ENCODE results near the gene ADAMTS2. TPM values are rescaled to one million over a fixed set of nuclear protein-coding genes. Genes with fewer than 3 reads are reported as not detected.

Gene ADAMTS2
- total and polyA plus RNA-seq, 2 experiments from 2014 or later, result 62.0 to 132 TPM

DNA sequence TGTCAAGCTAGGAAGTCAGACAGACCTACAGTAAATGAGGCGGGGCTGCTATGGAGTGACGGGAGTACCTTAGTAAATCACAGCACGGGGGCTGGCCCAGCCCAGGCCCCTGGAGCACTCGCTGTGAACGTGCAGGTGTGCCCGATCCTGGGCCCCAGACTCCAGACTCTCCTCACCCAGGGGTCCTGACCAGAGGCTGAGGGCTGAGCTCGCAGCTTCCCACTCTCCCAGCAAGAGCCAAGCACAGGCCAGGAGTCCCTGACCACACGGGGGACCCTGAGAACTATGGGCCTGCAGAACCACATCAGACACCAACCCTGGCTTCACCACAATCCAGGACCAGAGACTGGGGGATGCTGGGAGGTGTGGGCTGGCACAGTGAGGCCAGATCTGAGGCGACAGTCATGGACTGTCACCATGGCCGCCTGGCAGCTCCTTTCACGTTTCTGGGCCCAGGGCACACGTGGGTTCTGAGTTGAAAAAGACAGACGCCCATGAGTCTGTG lies 73.4 kb downstream of the ADAMTS2 start:
- Histone ChIP-seq H3F3A (ENCODE audit: insufficient read depth) (peaks cover 48% of the 10 kb centered on the region), H3K4me3 (no peak overlapping the region), H3K79me2 (ENCODE audit: insufficient read depth) (peaks cover 78% of the 10 kb centered on the region), H3K9me3 (ENCODE audit: low read depth) (no peaks in the 10 kb centered on the region), H3K4me2 (ENCODE audit: unreplicated experiment) (no peak overlapping the region), H3K4me1 (ENCODE audit: insufficient read depth) (peaks cover 72% of the 10 kb centered on the region), H3K9me2 (ENCODE audit: insufficient read depth) (no peaks in the 10 kb centered on the region), H3K9ac (peak overlapping the region; percentile 95), H3K36me3 (ENCODE audit: low read depth) (no peaks in the 10 kb centered on the region), H3K27ac (peak overlapping the region; percentile 100; the same call in 1 of the 2 replicates), H3K27me3 (replicated peaks; ENCODE audit: insufficient read depth) (no peaks in the 10 kb centered on the region), H4K20me1 (ENCODE audit: insufficient read depth) (no peaks in the 10 kb centered on the region), H2AFZ (no peak overlapping the region)
- WGBS, 2 experiments (ENCODE audit: low coverage in 1 of 2, low lambda C conversion rate in 2 of 2, missing lambda C conversion rate in 2 of 2), result 62 to 66% methylated on average over 13 of the region's 13 CpGs
- no peak for DNase-seq
- in situ Hi-C loops (cut with MboI), result no loop called here
- no peak for TF ChIP-seq EZH2 (IDR thresholded peaks at IDR 0.05; ENCODE audit: insufficient read depth, poor library complexity, severe bottlenecking)
- TF ChIP-seq EZH2phosphoT487 (IDR thresholded peaks at IDR 0.05; ENCODE audit: insufficient read depth, low read depth), result no peak

DNA sequence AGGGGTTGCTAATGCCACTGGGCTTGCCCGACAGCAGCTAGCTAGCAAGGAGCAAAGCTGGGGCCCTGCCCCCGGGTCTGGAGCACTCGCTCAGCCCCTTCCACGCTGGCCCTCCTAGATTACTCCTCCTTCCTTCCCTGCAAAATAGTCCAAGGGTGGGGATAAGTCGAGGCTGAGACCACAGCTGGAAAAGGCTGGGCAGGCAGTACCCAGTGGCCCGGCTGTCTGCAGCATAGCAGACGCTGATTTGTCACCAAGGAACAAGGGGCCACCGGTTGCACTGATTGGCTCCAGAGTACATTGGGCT lies 73.9 kb downstream of the ADAMTS2 start:
- Histone ChIP-seq H4K20me1 (ENCODE audit: insufficient read depth) (no peaks in the 10 kb centered on the region), H2AFZ (peak overlapping the region; percentile 4; the same call in 1 of the 2 replicates), H3K27ac (peak overlapping the region; percentile 100), H3K4me1 (ENCODE audit: insufficient read depth) (peaks cover 72% of the 10 kb centered on the region), H3K9me2 (ENCODE audit: insufficient read depth) (no peaks in the 10 kb centered on the region), H3K79me2 (ENCODE audit: insufficient read depth) (peaks cover 73% of the 10 kb centered on the region), H3K9me3 (ENCODE audit: low read depth) (no peaks in the 10 kb centered on the region), H3K9ac (peak overlapping the region; percentile 95), H3K36me3 (ENCODE audit: low read depth) (no peaks in the 10 kb centered on the region), H3K4me2 (ENCODE audit: unreplicated experiment) (peak overlapping the region; percentile 63), H3K27me3 (replicated peaks; ENCODE audit: insufficient read depth) (no peaks in the 10 kb centered on the region), H3F3A (ENCODE audit: insufficient read depth) (peaks cover 48% of the 10 kb centered on the region), H3K4me3 (no peak overlapping the region)
- TF ChIP-seq EZH2 (IDR thresholded peaks at IDR 0.05; ENCODE audit: insufficient read depth, poor library complexity, severe bottlenecking) (no peak), EZH2phosphoT487 (IDR thresholded peaks at IDR 0.05; ENCODE audit: insufficient read depth, low read depth) (no peak)
- 21 to 31% methylated on average over 8 of the region's 8 CpGs for WGBS, 2 experiments (ENCODE audit: low coverage in 1 of 2, low lambda C conversion rate in 2 of 2, missing lambda C conversion rate in 2 of 2)
- in situ Hi-C loops (cut with MboI), result no loop called here
- DNase-seq, result no peak

DNA sequence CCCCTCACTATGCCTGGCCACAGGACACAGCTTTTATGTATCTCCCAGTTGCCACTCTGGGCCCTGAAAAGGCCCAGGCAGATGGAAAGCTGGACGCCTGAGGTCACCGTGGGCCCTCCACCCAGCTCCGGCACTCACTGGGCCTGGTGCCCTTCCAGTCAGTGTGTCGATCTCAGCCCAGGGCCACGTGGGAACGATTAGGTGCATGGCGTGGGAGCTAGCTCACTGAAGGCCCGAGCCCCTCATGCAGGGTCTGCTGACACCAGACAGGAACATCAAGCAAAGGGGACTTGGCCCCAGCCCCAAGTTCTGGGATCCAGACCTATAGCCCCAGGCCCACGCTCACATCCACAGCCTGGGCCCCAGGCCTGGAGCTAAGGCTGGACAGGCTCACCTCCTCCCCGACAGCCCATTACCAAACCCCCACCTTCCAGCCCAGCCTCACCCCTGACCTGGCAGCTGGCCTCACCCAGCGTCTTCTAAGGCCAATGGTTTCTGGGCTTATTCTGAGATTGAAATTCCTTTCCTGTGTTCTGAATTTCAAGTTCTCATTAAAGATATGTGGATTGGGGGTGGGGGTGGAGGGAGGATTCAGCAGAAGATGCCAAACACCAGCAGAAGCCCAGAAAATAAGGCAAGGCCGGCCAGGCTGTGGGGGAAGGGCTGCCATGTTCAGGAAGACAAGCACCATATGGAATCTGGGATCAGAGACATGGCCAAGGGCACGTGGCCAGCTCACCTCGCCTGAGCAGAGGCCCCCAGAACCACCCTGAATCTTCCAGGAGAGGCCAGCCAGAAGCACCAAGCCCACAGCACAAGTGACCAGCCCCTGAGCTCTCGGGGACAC lies 74.5 kb downstream of the ADAMTS2 start:
- Histone ChIP-seq H3K4me2 (ENCODE audit: unreplicated experiment) (peak overlapping the region; percentile 63), H3K4me1 (ENCODE audit: insufficient read depth) (peaks cover 73% of the 10 kb centered on the region)
- 14 to 21% methylated on average over 15 of the region's 15 CpGs for WGBS, 2 experiments (ENCODE audit: low coverage in 1 of 2, low lambda C conversion rate in 2 of 2, missing lambda C conversion rate in 2 of 2)

DNA sequence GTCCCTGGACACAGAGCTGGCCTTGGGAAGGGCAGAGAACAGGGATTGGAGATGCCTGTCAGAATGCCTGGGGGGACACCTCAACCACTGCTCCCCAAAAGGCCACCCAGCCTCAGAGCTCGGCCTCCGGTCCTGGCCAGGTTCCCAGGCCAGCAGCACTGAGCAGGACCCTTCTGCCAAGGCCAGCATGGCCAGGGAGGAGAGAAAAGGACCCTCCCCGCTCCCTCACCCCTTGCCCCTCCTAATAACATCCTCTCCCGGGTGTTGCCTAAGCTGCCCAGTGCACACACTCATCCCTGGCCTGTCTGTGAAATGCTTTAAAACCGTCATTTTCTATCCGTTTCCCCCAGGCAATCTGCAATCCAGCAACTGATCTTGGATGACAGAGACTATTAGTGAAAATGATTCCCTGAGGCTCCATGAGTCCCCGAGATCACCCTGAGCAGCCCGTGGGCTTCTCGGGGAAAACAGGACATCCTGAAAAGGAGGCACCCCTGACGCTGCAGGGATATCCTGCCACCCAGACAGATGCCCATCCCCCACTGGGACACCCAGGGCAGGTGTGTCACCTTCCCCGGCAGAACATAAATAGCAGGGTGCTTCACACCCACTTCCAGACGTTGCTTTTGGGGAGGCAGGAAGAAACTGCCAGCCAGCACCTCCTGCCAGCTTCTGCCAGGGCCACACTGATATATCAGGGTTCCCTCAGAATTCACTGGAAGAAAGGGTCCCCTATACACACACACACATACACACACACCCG lies 75.3 kb downstream of the ADAMTS2 start:
- Histone ChIP-seq H3K9ac (peak overlapping the region; percentile 95), H3K27ac (peak overlapping the region; percentile 100), H3K9me2 (ENCODE audit: insufficient read depth) (no peaks in the 10 kb centered on the region), H3K36me3 (ENCODE audit: low read depth) (no peaks in the 10 kb centered on the region), H3K4me2 (ENCODE audit: unreplicated experiment) (peak overlapping the region; percentile 63), H3K27me3 (replicated peaks; ENCODE audit: insufficient read depth) (no peaks in the 10 kb centered on the region), H3K79me2 (ENCODE audit: insufficient read depth) (peaks cover 72% of the 10 kb centered on the region), H4K20me1 (ENCODE audit: insufficient read depth) (no peaks in the 10 kb centered on the region), H3K9me3 (ENCODE audit: low read depth) (no peaks in the 10 kb centered on the region), H3F3A (ENCODE audit: insufficient read depth) (peaks cover 40% of the 10 kb centered on the region), H3K4me3 (0 out of 2 replicates have a peak overlapping the region, but pooled peaks have one; percentile 9), H3K4me1 (ENCODE audit: insufficient read depth) (peaks cover 69% of the 10 kb centered on the region), H2AFZ (no peak overlapping the region; the same call in 1 of the 2 replicates)
- WGBS, 2 experiments (ENCODE audit: low coverage in 1 of 2, low lambda C conversion rate in 2 of 2, missing lambda C conversion rate in 2 of 2), result 8 to 9% methylated on average over 13 of the region's 13 CpGs
- peak; percentile 88 for DNase-seq
- in situ Hi-C loops (cut with MboI), result no loop called here
- TF ChIP-seq EZH2phosphoT487 (IDR thresholded peaks at IDR 0.05; ENCODE audit: insufficient read depth, low read depth), result no peak
- TF ChIP-seq EZH2 (IDR thresholded peaks at IDR 0.05; ENCODE audit: insufficient read depth, poor library complexity, severe bottlenecking), result no peak

More for the DNA sequence above, 74.5 kb downstream of the ADAMTS2 start:
- no peaks in the 10 kb centered on the region for H3K9me2 ChIP-seq (ENCODE audit: insufficient read depth)
- TF ChIP-seq EZH2 (IDR thresholded peaks at IDR 0.05; ENCODE audit: insufficient read depth, poor library complexity, severe bottlenecking), result no peak
- TF ChIP-seq EZH2phosphoT487 (IDR thresholded peaks at IDR 0.05; ENCODE audit: insufficient read depth, low read depth), result no peak
- H3K27ac ChIP-seq, result peak overlapping the region; percentile 100
- in situ Hi-C loops (cut with MboI), result no loop called here
- H3K4me3 ChIP-seq, result 0 out of 2 replicates have a peak overlapping the region, but pooled peaks have one; percentile 9
- H3K79me2 ChIP-seq (ENCODE audit: insufficient read depth), result peaks cover 73% of the 10 kb centered on the region
- peak; percentile 76 for DNase-seq
- peaks cover 48% of the 10 kb centered on the region for H3F3A ChIP-seq (ENCODE audit: insufficient read depth)
- no peaks in the 10 kb centered on the region for H4K20me1 ChIP-seq (ENCODE audit: insufficient read depth)
- peak overlapping the region; percentile 4; the same call in 1 of the 2 replicates for H2AFZ ChIP-seq
- no peaks in the 10 kb centered on the region for H3K36me3 ChIP-seq (ENCODE audit: low read depth)
- H3K27me3 ChIP-seq (replicated peaks; ENCODE audit: insufficient read depth), result no peaks in the 10 kb centered on the region
- peak overlapping the region; percentile 95 for H3K9ac ChIP-seq
- H3K9me3 ChIP-seq (ENCODE audit: low read depth), result no peaks in the 10 kb centered on the region
